ENCODE measurements around the gene SEPTIN1. TPM values are rescaled to one million over a fixed set of nuclear protein-coding genes. Genes with fewer than 3 reads are reported as not detected.
A peak's percentile ranks its signal among the peaks of the same experiment; 100 is the strongest.

Gene SEPTIN1
- total and polyA plus RNA-seq, 2 of the 13 experiments (the other 11 are each of a cell fraction or from before 2014, with no cell fraction given): 0.18 to 0.67 TPM

- TF ChIP-seq ZNF770 (CRISPR knock-in tag; IDR thresholded peaks at IDR 0.05): peak; percentile 59; the same call in 1 of the 2 replicates
- TF ChIP-seq HOXA5 (CRISPR knock-in tag; IDR thresholded peaks at IDR 0.05): no peak
- no peak for TF ChIP-seq TSC22D2 (CRISPR knock-in tag; IDR thresholded peaks at IDR 0.05; ENCODE audit: borderline replicate concordance)
- peak; percentile 71 for TF ChIP-seq HNF4A (CRISPR knock-in tag; IDR thresholded peaks at IDR 0.05)
- 0 out of 2 replicates have a peak, but pooled peaks have one; percentile 37 for TF ChIP-seq ZNF205 (CRISPR knock-in tag; IDR thresholded peaks at IDR 0.05)
- 0 out of 2 replicates have a peak, but pooled peaks have one; percentile 49 for TF ChIP-seq SAFB2 (CRISPR knock-in tag; IDR thresholded peaks at IDR 0.05; ENCODE audit: borderline replicate concordance, low read depth)
- peak; percentile 14; the same call in 1 of the 2 replicates for TF ChIP-seq NR2F2 (IDR thresholded peaks at IDR 0.05; ENCODE audit: borderline replicate concordance, low read depth)
- peak; percentile 88 for TF ChIP-seq ETV5 (CRISPR knock-in tag; IDR thresholded peaks at IDR 0.05; ENCODE audit: borderline replicate concordance)
- peak; percentile 40 for TF ChIP-seq TEAD3 (CRISPR knock-in tag; optimal IDR thresholded peaks at IDR 0.05; ENCODE audit: borderline replicate concordance)
- no peak for TF ChIP-seq FOXO4 (CRISPR knock-in tag; conservative IDR thresholded peaks at IDR 0.05)
- TF ChIP-seq KDM2A (CRISPR knock-in tag; IDR thresholded peaks at IDR 0.05; ENCODE audit: borderline replicate concordance, low read depth): peak; percentile 55; the same call in 1 of the 2 replicates
- TF ChIP-seq ATF7-NPFF (CRISPR knock-in tag; IDR thresholded peaks at IDR 0.05; ENCODE audit: low read depth): peak; percentile 18; the same call in 1 of the 2 replicates
- peak; percentile 84 for TF ChIP-seq HNF4G (IDR thresholded peaks at IDR 0.05; ENCODE audit: borderline replicate concordance, low read depth, low read length)
- TF ChIP-seq HNF4G (CRISPR knock-in tag; IDR thresholded peaks at IDR 0.05; ENCODE audit: borderline replicate concordance, low read depth): peak; percentile 50; the same call in 1 of the 2 replicates
- 0 out of 2 replicates have a peak, but pooled peaks have one; percentile 25 for TF ChIP-seq ERF (CRISPR knock-in tag; IDR thresholded peaks at IDR 0.05)
- no peak for TF ChIP-seq ZNF549 (CRISPR knock-in tag; IDR thresholded peaks at IDR 0.05)
- TF ChIP-seq ZNF761 (CRISPR knock-in tag; conservative IDR thresholded peaks at IDR 0.05): 0 out of 2 replicates have a peak, but pooled peaks have one; percentile 39
- TF ChIP-seq POLR2G (IDR thresholded peaks at IDR 0.05; ENCODE audit: low read depth, low read length): peak; percentile 26
- peak; percentile 65; the same call in 1 of the 2 replicates for TF ChIP-seq HMGXB3 (CRISPR knock-in tag; IDR thresholded peaks at IDR 0.05; ENCODE audit: borderline replicate concordance)
- peak; percentile 45; the same call in 1 of the 2 replicates for TF ChIP-seq ZNF558 (CRISPR knock-in tag; IDR thresholded peaks at IDR 0.05; ENCODE audit: borderline replicate concordance)
These were observed 29.6 kb downstream of the SEPTIN1 start (continued) for GRCh38 chr16:30352488-30353401.
